K562 (cell line): Measurements from ENCODE around the gene MYL5. TPM values are rescaled to one million over a fixed set of nuclear protein-coding genes. Genes with fewer than 3 reads are reported as not detected.
A peak's percentile ranks its signal among the peaks of the same experiment; 100 is the strongest.

Experiments
- CBX5 ChIP-seq: IDR thresholded peaks from 2 replicates; pipeline ENCODE4 v1.6.1; 2014; ENCODE audit warnings: low read depth, borderline replicate concordance
- ETV5 ChIP-seq: sonication (generic); formaldehyde crosslinking; IDR thresholded peaks from 2 replicates; pipeline ENCODE4 v1.4.0; 2020; ENCODE audit warnings: low read depth, mild to moderate bottlenecking, missing genetic modification reagents
- ETV6 ChIP-seq, 3 experiments: fragments of 150-350 bp in 1 of 3; sonication (generic) in 1 of 3; formaldehyde crosslinking in 1 of 3; IDR thresholded peaks; 2 replicates each; pipeline versions ENCODE4 v1.6.1 to v1.8.0; 2014 to 2022; ENCODE audit warnings: borderline replicate concordance in 2 of 3, low read depth in 2 of 3, antibody characterized with exemption in 1 of 3, low read length in 1 of 3, mild to moderate bottlenecking in 1 of 3, missing genetic modification reagents in 1 of 3
- KAT7 ChIP-seq: sonication (generic); formaldehyde crosslinking; IDR thresholded peaks from 2 replicates; pipeline ENCODE4 v1.8.0; 2022; ENCODE audit warnings: missing genetic modification reagents, mild to moderate bottlenecking, borderline replicate concordance
- KDM4B ChIP-seq, 2 experiments: fragments of 450-650 bp in 1 of 2; sonication (generic) in 1 of 2; IDR thresholded peaks; 2 replicates each; pipeline ENCODE4 v1.6.1; 2016 to 2017; ENCODE audit warnings: borderline replicate concordance in 2 of 2, antibody characterized with exemption in 1 of 2, low read depth in 1 of 2, mild to moderate bottlenecking in 1 of 2
- MCM2 ChIP-seq: fragments of 450-650 bp; IDR thresholded peaks from 2 replicates; pipeline ENCODE4 v1.6.1; 2017; ENCODE audit warnings: low read depth, mild to moderate bottlenecking
- NUFIP1 ChIP-seq: fragments of 450-650 bp; IDR thresholded peaks from 2 replicates; pipeline ENCODE4 v1.6.1; 2018; ENCODE audit not compliant: partially characterized antibody
- SMARCA4 ChIP-seq: fragments of 450-650 bp; IDR thresholded peaks from 2 replicates; pipeline ENCODE4 v1.6.1; 2016
- SMARCE1 ChIP-seq: fragments of 450-650 bp; IDR thresholded peaks from 2 replicates; pipeline ENCODE4 v1.7.1; 2016; ENCODE audit warnings: mild to moderate bottlenecking
- SP1 ChIP-seq: sonication (generic); formaldehyde crosslinking; IDR thresholded peaks from 2 replicates; pipeline ENCODE4 v1.8.1; 2022; ENCODE audit warnings: mild to moderate bottlenecking, missing genetic modification reagents
- YBX1 ChIP-seq: fragments of 450-650 bp; IDR thresholded peaks from 2 replicates; pipeline ENCODE4 v1.7.1; 2016; ENCODE audit warnings: mild to moderate bottlenecking
- ZBTB49 ChIP-seq: sonication (generic); formaldehyde crosslinking; IDR thresholded peaks from 2 replicates; pipeline ENCODE4 v1.8.0; 2022; ENCODE audit warnings: missing genetic modification reagents, mild to moderate bottlenecking, borderline replicate concordance
- ZFPM2 ChIP-seq: fragments of 250-450 bp; sonication (Bioruptor Pico); IDR thresholded peaks from 2 replicates; pipeline ENCODE4 v1.5.1; 2022; ENCODE audit warnings: mild to moderate bottlenecking
- ZNF175 ChIP-seq: fragments of 200-800 bp; sonication (Bioruptor generic); IDR thresholded peaks from 2 replicates; pipeline ENCODE4 v1.6.1; 2016; ENCODE audit warnings: low read depth, mild to moderate bottlenecking, missing genetic modification characterization, missing compliant biosample characterization
- ZNF561 ChIP-seq: fragments of 450-650 bp; formaldehyde crosslinking; conservative IDR thresholded peaks from 2 replicates; pipeline ENCODE4 v1.4.0; 2020; ENCODE audit warnings: mild to moderate bottlenecking, moderate library complexity
- polyA plus RNA-seq, 8 experiments: library from polyadenylated mRNA; depleted of rRNA in 4 of 8; stranded (reverse) in 5 of 8; unstranded in 3 of 8; fragments of >200 nt; fragmentation: Nextera tagmentation in 2 of 8; fragmentation: Illumina TruSeq in 1 of 8; extraction: Ambion mirVana in 2 of 8; extraction: Trizol in 1 of 8; gene quantifications; 2 replicates each; pipeline versions ENCODE4 v1.2.1 to v1.2.3, GENCODE V29; 2011 to 2014; ENCODE audit warnings: inconsistent platforms in 1 of 8, missing spikeins in 1 of 8
- total RNA-seq, 7 experiments: library from RNA; depleted of rRNA in 6 of 7; stranded (reverse); fragments of >200 nt in 6 of 7; fragmentation: Illumina TruSeq in 2 of 7; extraction: Trizol in 2 of 7; gene quantifications; 2 replicates each; pipeline versions ENCODE4 v1.2.1 to v1.2.3, GENCODE V29; 2011 to 2021; ENCODE audit warnings: low replicate concordance in 1 of 7
- TF ChIP-seq, protein P1 (sequence below): fragments of 450-650 bp; formaldehyde crosslinking; IDR thresholded peaks from 2 replicates; pipeline ENCODE4 v1.4.0; 2020; ENCODE audit warnings: mild to moderate bottlenecking, mixed read lengths
- TF ChIP-seq, protein P2 (sequence below): fragments of 450-650 bp; formaldehyde crosslinking; IDR thresholded peaks from 2 replicates; pipeline ENCODE4 v1.4.0; 2020; ENCODE audit warnings: mild to moderate bottlenecking, moderate library complexity
- TF ChIP-seq, protein P3 (sequence below), 2 experiments: fragments of 450-650 bp in 1 of 2; IDR thresholded peaks; 2 replicates each; pipeline ENCODE4 v1.6.1; 2011 to 2017; ENCODE audit warnings: low read depth in 2 of 2, antibody characterized with exemption in 1 of 2, borderline replicate concordance in 1 of 2, low read length in 1 of 2, mild to moderate bottlenecking in 1 of 2, mixed read lengths in 1 of 2; ENCODE audit not compliant: control insufficient read depth in 1 of 2

Gene MYL5
- total and polyA plus RNA-seq, 9 of the 15 experiments (the other 6 are each of a cell fraction or from before 2014, with no cell fraction given): 1.4 to 10.0 (median 4.1) TPM

GRCh38 chr4:674172-675035, at the start of gene MYL5, which contains the start of gene ATP5ME (continued):
- TF ChIP-seq KDM4B (IDR thresholded peaks at IDR 0.05; ENCODE audit: borderline replicate concordance in 2 of 2, low read depth in 1 of 2): no peak
- no peak; the same call in 1 of the 2 replicates for TF ChIP-seq KAT7
- TF ChIP-seq, protein P1, sequence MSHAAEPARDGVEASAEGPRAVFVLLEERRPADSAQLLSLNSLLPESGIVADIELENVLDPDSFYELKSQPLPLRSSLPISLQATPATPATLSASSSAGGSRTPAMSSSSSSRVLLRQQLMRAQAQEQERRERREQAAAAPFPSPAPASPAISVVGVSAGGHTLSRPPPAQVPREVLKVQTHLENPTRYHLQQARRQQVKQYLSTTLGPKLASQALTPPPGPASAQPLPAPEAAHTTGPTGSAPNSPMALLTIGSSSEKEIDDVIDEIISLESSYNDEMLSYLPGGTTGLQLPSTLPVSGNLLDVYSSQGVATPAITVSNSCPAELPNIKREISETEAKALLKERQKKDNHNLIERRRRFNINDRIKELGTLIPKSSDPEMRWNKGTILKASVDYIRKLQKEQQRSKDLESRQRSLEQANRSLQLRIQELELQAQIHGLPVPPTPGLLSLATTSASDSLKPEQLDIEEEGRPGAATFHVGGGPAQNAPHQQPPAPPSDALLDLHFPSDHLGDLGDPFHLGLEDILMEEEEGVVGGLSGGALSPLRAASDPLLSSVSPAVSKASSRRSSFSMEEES (CRISPR knock-in tag): peak; percentile 97
- TF ChIP-seq, protein P2, sequence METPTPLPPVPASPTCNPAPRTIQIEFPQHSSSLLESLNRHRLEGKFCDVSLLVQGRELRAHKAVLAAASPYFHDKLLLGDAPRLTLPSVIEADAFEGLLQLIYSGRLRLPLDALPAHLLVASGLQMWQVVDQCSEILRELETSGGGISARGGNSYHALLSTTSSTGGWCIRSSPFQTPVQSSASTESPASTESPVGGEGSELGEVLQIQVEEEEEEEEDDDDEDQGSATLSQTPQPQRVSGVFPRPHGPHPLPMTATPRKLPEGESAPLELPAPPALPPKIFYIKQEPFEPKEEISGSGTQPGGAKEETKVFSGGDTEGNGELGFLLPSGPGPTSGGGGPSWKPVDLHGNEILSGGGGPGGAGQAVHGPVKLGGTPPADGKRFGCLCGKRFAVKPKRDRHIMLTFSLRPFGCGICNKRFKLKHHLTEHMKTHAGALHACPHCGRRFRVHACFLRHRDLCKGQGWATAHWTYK: no peak; the same call in 1 of the 2 replicates
- no peak for TF ChIP-seq ETV6 (IDR thresholded peaks at IDR 0.05; ENCODE audit: borderline replicate concordance in 1 of 2, low read depth in 2 of 2, low read length in 1 of 2)
- TF ChIP-seq ETV6 (CRISPR knock-in tag; IDR thresholded peaks at IDR 0.05; ENCODE audit: borderline replicate concordance): no peak; the same call in 1 of the 2 replicates
- no peak for TF ChIP-seq ZNF561 (CRISPR knock-in tag)
- no peak for TF ChIP-seq YBX1
- TF ChIP-seq ZNF175: no peak
- no peak for TF ChIP-seq SMARCE1
- TF ChIP-seq MCM2: no peak
- TF ChIP-seq ETV5 (CRISPR knock-in tag): peak; percentile 38; the same call in 1 of the 2 replicates
- no peak for TF ChIP-seq ZBTB49 (CRISPR knock-in tag)
- no peak for TF ChIP-seq SMARCA4
- no peak for TF ChIP-seq NUFIP1
- TF ChIP-seq ZFPM2 (CRISPR knock-in tag): no peak
- TF ChIP-seq, protein P3, sequence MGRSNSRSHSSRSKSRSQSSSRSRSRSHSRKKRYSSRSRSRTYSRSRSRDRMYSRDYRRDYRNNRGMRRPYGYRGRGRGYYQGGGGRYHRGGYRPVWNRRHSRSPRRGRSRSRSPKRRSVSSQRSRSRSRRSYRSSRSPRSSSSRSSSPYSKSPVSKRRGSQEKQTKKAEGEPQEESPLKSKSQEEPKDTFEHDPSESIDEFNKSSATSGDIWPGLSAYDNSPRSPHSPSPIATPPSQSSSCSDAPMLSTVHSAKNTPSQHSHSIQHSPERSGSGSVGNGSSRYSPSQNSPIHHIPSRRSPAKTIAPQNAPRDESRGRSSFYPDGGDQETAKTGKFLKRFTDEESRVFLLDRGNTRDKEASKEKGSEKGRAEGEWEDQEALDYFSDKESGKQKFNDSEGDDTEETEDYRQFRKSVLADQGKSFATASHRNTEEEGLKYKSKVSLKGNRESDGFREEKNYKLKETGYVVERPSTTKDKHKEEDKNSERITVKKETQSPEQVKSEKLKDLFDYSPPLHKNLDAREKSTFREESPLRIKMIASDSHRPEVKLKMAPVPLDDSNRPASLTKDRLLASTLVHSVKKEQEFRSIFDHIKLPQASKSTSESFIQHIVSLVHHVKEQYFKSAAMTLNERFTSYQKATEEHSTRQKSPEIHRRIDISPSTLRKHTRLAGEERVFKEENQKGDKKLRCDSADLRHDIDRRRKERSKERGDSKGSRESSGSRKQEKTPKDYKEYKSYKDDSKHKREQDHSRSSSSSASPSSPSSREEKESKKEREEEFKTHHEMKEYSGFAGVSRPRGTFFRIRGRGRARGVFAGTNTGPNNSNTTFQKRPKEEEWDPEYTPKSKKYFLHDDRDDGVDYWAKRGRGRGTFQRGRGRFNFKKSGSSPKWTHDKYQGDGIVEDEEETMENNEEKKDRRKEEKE (IDR thresholded peaks at IDR 0.05; ENCODE audit: borderline replicate concordance in 1 of 2, control insufficient read depth in 1 of 2, low read depth in 2 of 2, low read length in 1 of 2): no peak
- peak; percentile 92 for TF ChIP-seq SP1 (CRISPR knock-in tag)
- no peak for TF ChIP-seq CBX5
